Fibroblast of pulmonary artery (primary cell): ENCODE results near the gene AGAP1.

ENCODE experiments used
- DNase-seq: peaks from one replicate; pipeline ENCODE4 v3.0.0-alpha.2; 2010; ENCODE audit warnings: low read depth
- H3K4me3 ChIP-seq: replicated peaks from 2 replicates; pipeline ENCODE4 v1.5.1; 2011; ENCODE audit warnings: low read depth, mild to moderate bottlenecking, control low read depth, low read length, moderate library complexity
- CTCF ChIP-seq: IDR thresholded peaks from 2 replicates; pipeline ENCODE4 v1.5.1; 2011; ENCODE audit warnings: mild to moderate bottlenecking, control low read depth, low read length, inconsistent platforms; ENCODE audit errors: missing control alignments

AGAP1 gene

DNA sequence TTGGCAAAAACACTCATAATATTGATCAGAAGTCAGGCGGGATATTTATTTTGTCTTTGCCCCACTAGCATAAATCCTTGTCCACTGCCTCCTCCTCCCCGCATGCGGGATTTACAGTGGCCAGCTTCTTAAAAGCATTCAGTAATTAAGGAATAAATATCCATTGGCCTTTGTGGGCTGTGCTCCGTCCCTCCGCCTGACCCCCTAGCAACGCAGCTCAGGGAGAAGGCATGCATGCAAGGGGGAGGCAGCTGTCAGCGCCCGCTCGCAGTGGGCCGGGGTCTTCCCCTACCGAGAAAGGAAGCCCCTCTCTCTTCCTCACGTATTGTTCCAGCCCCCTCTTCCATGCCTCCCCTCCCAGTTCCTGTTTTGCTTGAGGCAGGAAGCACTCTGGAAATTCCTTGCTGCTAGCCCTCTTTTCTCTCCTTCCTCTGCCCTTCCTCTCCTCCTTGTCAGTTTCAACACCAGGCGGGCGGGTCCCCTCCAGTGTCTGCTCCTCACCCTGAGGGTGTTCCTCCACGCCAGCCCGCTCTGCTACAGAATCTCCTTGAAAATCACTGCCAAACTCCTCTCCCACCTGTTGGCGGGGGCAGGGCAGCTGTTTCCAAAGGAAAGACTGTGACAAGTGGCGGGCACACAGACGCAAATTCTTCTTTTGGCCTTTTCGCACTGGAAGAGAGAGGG lies 614.2 kb downstream of the AGAP1 start:
- no peak for DNase-seq
- no peak overlapping the region for H3K4me3 ChIP-seq
- TF ChIP-seq CTCF, result no peak

DNA sequence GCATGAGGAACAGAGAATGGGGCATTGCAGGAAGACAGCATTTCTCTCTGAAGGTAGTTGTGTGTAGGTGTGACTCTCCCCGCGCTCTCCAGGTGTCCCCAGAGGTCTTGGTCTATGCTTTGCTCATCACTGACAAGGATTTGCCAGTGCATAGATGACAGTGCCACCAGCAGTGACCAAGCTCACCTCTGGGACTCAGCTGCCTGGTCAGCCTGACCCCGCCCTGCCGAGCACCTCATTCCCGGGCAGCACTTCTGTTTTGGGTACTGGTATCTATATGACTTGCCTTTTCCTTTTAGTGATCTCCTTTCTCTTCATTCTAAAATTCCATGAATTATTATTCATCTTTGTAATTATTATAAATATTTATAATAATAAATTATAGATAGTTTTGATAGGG lies 615.2 kb downstream of the AGAP1 start:
- TF ChIP-seq CTCF, result no peak
- no peak overlapping the region for H3K4me3 ChIP-seq
- DNase-seq, result no peak

DNA sequence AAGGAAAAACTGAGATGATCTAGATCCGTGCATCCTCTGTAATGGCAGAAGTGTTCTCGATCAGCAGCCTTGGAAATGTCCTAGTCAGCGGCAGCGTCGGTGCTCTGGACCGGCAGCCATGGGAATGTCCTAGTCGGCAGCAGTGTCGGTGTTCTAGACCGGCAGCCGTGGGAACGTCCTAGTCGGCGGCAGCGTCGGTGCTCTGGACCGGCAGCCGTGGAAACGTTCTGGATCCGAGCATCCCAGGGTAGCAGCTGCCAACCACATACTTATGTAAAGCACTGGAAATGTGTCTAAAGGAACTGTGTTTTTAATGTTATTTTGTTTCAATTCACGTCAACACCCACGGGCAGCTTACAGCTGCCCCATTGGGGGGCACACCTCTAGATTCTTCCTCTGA lies 615.6 kb downstream of the AGAP1 start:
- no peak for TF ChIP-seq CTCF
- no peak overlapping the region for H3K4me3 ChIP-seq
- no peak for DNase-seq

- no peak for TF ChIP-seq CTCF
- no peak for DNase-seq
- no peak overlapping the region for H3K4me3 ChIP-seq
Measured at GRCh38 chr2:236112466-236112865, 618.6 kb downstream of the AGAP1 start.

- DNase-seq, result no peak
- TF ChIP-seq CTCF, result no peak
- H3K4me3 ChIP-seq, result no peak overlapping the region
Measured at GRCh38 chr2:236113425-236113824, 619.6 kb downstream of the AGAP1 start.

GRCh38 chr2:236113948-236114347 lies 620.1 kb downstream of the AGAP1 start:
- DNase-seq, result no peak
- TF ChIP-seq CTCF, result no peak
- H3K4me3 ChIP-seq, result no peak overlapping the region

- H3K4me3 ChIP-seq, result no peak overlapping the region
- DNase-seq, result no peak
- TF ChIP-seq CTCF, result no peak
Measured at GRCh38 chr2:236114959-236115358, 621.1 kb downstream of the AGAP1 start.
